Measurements from ENCODE around the gene GPANK1. TPM values are rescaled to one million over a fixed set of nuclear protein-coding genes. Genes with fewer than 3 reads are reported as not detected.

Gene GPANK1
- total and polyA plus RNA-seq, 9 of the 15 experiments (the other 6 are each of a cell fraction or from before 2014, with no cell fraction given), result 32.2 to 111 (median 46.3) TPM

DNA sequence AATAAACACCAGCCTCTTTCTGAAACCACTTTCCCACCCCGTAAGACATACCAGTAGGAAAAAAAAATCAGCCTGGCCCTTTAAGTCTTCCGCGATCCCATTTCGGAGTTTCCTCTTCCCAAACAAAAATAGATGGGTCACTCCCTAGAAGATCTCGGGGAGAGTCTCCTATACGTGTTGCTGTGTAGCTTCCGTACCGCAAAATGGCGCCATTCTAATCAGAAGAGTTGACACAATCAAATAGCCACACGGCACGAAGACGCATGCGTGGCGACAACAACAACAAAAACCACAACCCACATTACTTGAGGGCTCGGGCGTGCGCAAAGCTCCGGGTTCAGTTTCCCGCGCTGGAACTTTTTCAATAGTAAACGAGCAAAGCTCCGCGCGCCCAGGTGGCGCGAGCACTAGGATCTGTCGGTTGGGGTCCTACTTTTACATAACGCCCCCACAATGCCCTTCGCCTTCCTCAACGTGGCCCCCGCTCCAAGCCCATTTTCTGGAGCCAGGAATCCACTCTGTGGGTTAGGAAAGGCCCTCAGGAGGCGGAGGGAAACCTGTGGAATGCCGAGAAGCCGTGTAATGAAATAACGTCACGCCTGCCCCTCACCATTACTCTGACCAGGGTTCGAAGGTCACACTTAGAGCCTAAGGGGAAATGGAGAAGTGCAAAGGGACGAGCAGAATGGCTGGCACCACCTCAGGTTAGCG, at the start of gene GPANK1 (continued):
- TF ChIP-seq, protein P1, sequence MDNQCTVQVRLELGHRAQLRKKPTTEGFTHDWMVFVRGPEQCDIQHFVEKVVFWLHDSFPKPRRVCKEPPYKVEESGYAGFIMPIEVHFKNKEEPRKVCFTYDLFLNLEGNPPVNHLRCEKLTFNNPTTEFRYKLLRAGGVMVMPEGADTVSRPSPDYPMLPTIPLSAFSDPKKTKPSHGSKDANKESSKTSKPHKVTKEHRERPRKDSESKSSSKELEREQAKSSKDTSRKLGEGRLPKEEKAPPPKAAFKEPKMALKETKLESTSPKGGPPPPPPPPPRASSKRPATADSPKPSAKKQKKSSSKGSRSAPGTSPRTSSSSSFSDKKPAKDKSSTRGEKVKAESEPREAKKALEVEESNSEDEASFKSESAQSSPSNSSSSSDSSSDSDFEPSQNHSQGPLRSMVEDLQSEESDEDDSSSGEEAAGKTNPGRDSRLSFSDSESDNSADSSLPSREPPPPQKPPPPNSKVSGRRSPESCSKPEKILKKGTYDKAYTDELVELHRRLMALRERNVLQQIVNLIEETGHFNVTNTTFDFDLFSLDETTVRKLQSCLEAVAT (IDR thresholded peaks at IDR 0.05), result peak; percentile 75 to 92; a peak in 3 of 4 replicates
- TF ChIP-seq POLR2B (IDR thresholded peaks at IDR 0.05; ENCODE audit: low read depth, partially characterized antibody) (peak; percentile 58), NFE2 (IDR thresholded peaks at IDR 0.05; ENCODE audit: low read depth) (peak; percentile 57), TEAD4 (IDR thresholded peaks at IDR 0.05; ENCODE audit: low read length) (peak; percentile 74), TEAD4 (CRISPR knock-in tag; IDR thresholded peaks at IDR 0.05; ENCODE audit: borderline replicate concordance) (no peak), POLR2AphosphoS2 (IDR thresholded peaks at IDR 0.05; ENCODE audit: low read length) (peak; percentile 91; the same call in 1 of the 2 replicates), ETV1 (tag; conservative IDR thresholded peaks at IDR 0.05; ENCODE audit: low read depth) (peak; percentile 70), CBX3 (IDR thresholded peaks at IDR 0.05; ENCODE audit: borderline replicate concordance in 1 of 2, low read length in 2 of 2) (no peak; a peak in 1 of 3 replicates), TAF1 (IDR thresholded peaks at IDR 0.05; ENCODE audit: control insufficient read depth, extremely low read depth, insufficient read depth, low read length, severe bottlenecking) (peak; percentile 94), SREBF2 (CRISPR knock-in tag; IDR thresholded peaks at IDR 0.05) (0 out of 2 replicates have a peak, but pooled peaks have one; percentile 92), FOXM1 (IDR thresholded peaks at IDR 0.05; ENCODE audit: low read depth) (peak; percentile 95), FOXM1 (CRISPR knock-in tag; IDR thresholded peaks at IDR 0.05; ENCODE audit: low read depth) (peak; percentile 98)
- TF ChIP-seq, protein P2, sequence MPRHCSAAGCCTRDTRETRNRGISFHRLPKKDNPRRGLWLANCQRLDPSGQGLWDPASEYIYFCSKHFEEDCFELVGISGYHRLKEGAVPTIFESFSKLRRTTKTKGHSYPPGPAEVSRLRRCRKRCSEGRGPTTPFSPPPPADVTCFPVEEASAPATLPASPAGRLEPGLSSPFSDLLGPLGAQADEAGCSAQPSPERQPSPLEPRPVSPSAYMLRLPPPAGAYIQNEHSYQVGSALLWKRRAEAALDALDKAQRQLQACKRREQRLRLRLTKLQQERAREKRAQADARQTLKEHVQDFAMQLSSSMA (CRISPR knock-in tag; IDR thresholded peaks at IDR 0.05), result peak; percentile 47; the same call in 1 of the 2 replicates
- TF ChIP-seq, protein P3, sequence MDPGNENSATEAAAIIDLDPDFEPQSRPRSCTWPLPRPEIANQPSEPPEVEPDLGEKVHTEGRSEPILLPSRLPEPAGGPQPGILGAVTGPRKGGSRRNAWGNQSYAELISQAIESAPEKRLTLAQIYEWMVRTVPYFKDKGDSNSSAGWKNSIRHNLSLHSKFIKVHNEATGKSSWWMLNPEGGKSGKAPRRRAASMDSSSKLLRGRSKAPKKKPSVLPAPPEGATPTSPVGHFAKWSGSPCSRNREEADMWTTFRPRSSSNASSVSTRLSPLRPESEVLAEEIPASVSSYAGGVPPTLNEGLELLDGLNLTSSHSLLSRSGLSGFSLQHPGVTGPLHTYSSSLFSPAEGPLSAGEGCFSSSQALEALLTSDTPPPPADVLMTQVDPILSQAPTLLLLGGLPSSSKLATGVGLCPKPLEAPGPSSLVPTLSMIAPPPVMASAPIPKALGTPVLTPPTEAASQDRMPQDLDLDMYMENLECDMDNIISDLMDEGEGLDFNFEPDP (CRISPR knock-in tag; IDR thresholded peaks at IDR 0.05), result peak; percentile 75; the same call in 1 of the 2 replicates
- TF ChIP-seq, protein P4, sequence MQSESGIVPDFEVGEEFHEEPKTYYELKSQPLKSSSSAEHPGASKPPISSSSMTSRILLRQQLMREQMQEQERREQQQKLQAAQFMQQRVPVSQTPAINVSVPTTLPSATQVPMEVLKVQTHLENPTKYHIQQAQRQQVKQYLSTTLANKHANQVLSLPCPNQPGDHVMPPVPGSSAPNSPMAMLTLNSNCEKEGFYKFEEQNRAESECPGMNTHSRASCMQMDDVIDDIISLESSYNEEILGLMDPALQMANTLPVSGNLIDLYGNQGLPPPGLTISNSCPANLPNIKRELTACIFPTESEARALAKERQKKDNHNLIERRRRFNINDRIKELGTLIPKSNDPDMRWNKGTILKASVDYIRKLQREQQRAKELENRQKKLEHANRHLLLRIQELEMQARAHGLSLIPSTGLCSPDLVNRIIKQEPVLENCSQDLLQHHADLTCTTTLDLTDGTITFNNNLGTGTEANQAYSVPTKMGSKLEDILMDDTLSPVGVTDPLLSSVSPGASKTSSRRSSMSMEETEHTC (IDR thresholded peaks at IDR 0.05), result no peak
- TF ChIP-seq, protein P5, sequence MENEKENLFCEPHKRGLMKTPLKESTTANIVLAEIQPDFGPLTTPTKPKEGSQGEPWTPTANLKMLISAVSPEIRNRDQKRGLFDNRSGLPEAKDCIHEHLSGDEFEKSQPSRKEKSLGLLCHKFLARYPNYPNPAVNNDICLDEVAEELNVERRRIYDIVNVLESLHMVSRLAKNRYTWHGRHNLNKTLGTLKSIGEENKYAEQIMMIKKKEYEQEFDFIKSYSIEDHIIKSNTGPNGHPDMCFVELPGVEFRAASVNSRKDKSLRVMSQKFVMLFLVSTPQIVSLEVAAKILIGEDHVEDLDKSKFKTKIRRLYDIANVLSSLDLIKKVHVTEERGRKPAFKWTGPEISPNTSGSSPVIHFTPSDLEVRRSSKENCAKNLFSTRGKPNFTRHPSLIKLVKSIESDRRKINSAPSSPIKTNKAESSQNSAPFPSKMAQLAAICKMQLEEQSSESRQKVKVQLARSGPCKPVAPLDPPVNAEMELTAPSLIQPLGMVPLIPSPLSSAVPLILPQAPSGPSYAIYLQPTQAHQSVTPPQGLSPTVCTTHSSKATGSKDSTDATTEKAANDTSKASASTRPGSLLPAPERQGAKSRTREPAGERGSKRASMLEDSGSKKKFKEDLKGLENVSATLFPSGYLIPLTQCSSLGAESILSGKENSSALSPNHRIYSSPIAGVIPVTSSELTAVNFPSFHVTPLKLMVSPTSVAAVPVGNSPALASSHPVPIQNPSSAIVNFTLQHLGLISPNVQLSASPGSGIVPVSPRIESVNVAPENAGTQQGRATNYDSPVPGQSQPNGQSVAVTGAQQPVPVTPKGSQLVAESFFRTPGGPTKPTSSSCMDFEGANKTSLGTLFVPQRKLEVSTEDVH (IDR thresholded peaks at IDR 0.05; ENCODE audit: low read depth, partially characterized antibody), result peak; percentile 99
- TF ChIP-seq, protein P6, sequence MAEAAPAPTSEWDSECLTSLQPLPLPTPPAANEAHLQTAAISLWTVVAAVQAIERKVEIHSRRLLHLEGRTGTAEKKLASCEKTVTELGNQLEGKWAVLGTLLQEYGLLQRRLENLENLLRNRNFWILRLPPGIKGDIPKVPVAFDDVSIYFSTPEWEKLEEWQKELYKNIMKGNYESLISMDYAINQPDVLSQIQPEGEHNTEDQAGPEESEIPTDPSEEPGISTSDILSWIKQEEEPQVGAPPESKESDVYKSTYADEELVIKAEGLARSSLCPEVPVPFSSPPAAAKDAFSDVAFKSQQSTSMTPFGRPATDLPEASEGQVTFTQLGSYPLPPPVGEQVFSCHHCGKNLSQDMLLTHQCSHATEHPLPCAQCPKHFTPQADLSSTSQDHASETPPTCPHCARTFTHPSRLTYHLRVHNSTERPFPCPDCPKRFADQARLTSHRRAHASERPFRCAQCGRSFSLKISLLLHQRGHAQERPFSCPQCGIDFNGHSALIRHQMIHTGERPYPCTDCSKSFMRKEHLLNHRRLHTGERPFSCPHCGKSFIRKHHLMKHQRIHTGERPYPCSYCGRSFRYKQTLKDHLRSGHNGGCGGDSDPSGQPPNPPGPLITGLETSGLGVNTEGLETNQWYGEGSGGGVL (CRISPR knock-in tag; IDR thresholded peaks at IDR 0.05), result no peak
